GM12878 (cell line): Measurements from ENCODE around the gene NFYB. TPM values are rescaled to one million over a fixed set of nuclear protein-coding genes. Genes with fewer than 3 reads are reported as not detected.
A peak's percentile ranks its signal among the peaks of the same experiment; 100 is the strongest.

Source experiments
- ATAC-seq: fragments of 200-7000 bp; cut with Tn5 transposase; 3 replicates; pipeline ENCODE4 v1.9.1; 2020; ENCODE audit warnings: mild to moderate bottlenecking, moderate library complexity
- BruUV-seq: library from RNA; stranded (reverse); fragments of 400-500 nt; replicated peaks from 2 replicates; lab custom pipeline; 2021; lab: Mats Ljungman, UMichigan
- CTCF ChIA-PET: fragments of 300-600 bp; sonication (Branson Sonifier 250); formaldehyde crosslinking; extraction: SDS; loops from one replicate; lab custom pipeline; 2021; ENCODE audit warnings: inconsistent platforms; lab: Yijun Ruan, JAX
- POLR2A ChIA-PET: fragments of 350-600 bp; formaldehyde crosslinking; extraction: SDS; loops from one replicate; lab custom pipeline; 2021; ENCODE audit warnings: inconsistent platforms; lab: Charles Lee
- RAD21 ChIA-PET: fragments of 300-600 bp; sonication (Branson Sonifier 250); formaldehyde crosslinking; loops from one replicate; lab custom pipeline; 2023; ENCODE audit warnings: antibody characterized with exemption; ENCODE audit not compliant: unreplicated experiment; lab: Charles Lee
- SMC1A ChIA-PET: fragments of 300-600 bp; sonication (Branson Sonifier 250); formaldehyde crosslinking; loops from one replicate; lab custom pipeline; 2023; ENCODE audit not compliant: unreplicated experiment, uncharacterized antibody; lab: Charles Lee
- DNase-seq: peaks from one replicate; pipeline ENCODE4 v3.0.0-alpha.2; 2011; ENCODE audit warnings: low read depth, low spot score
- FAIRE-seq: peaks from 3 replicates; lab custom pipeline; 2011; peaks lifted over from hg19 to GRCh38; lab: Jason Lieb, UNC
- H2AFZ ChIP-seq: 2 replicates; pipeline ENCODE4 v1.6.0; 2011; ENCODE audit warnings: low read depth, low read length, control low read depth; ENCODE audit not compliant: control insufficient read depth
- H3K27ac ChIP-seq: 2 replicates; pipeline ENCODE4 v1.5.1; 2011; ENCODE audit warnings: control low read depth; ENCODE audit not compliant: control insufficient read depth, insufficient read depth
- H3K27me3 ChIP-seq, 2 experiments: replicated peaks in 1 of 2; 2 replicates each; pipeline versions ENCODE4 v1.6.0 to v1.6.1; 2011; ENCODE audit warnings: low read length in 1 of 2; ENCODE audit not compliant: control insufficient read depth in 2 of 2, insufficient read depth in 2 of 2
- H3K36me3 ChIP-seq, 2 experiments: 2 replicates each; pipeline ENCODE4 v1.5.1; 2011; ENCODE audit warnings: low read length in 1 of 2; ENCODE audit not compliant: control insufficient read depth in 2 of 2, insufficient read depth in 2 of 2
- H3K4me1 ChIP-seq: 2 replicates; pipeline ENCODE4 v1.6.1; 2011; ENCODE audit warnings: mild to moderate bottlenecking, low read length, moderate library complexity, mixed read lengths; ENCODE audit not compliant: control insufficient read depth, insufficient read depth
- H3K4me2 ChIP-seq: 2 replicates; pipeline ENCODE4 v1.6.0; 2011; ENCODE audit warnings: control low read depth; ENCODE audit not compliant: control insufficient read depth, insufficient read depth
- H3K4me3 ChIP-seq: fragments of 200-600 bp; sonication (generic); 2 replicates; pipeline ENCODE4 v1.5.1; 2016
- H3K79me2 ChIP-seq: 2 replicates; pipeline ENCODE4 v1.6.0; 2011; ENCODE audit warnings: low read length; ENCODE audit not compliant: control insufficient read depth, insufficient read depth
- H3K9ac ChIP-seq: 2 replicates; pipeline ENCODE4 v1.8.0; 2011; ENCODE audit warnings: low read length, control low read depth, mixed read lengths; ENCODE audit not compliant: control insufficient read depth, insufficient read depth
- H3K9me3 ChIP-seq: replicated peaks from 3 replicates; pipeline ENCODE4 v1.5.1; 2011; ENCODE audit warnings: mild to moderate bottlenecking, low read length; ENCODE audit not compliant: control insufficient read depth, insufficient read depth
- H4K20me1 ChIP-seq: 2 replicates; pipeline ENCODE4 v1.6.0; 2011; ENCODE audit not compliant: control insufficient read depth, insufficient read depth
- BHLHE40 ChIP-seq, 2 experiments: fragments of 450-650 bp in 1 of 2; IDR thresholded peaks; 2 replicates each; pipeline ENCODE4 v1.6.1; 2011 to 2017; ENCODE audit warnings: low read depth in 2 of 2, borderline replicate concordance in 1 of 2, improper control_type of control experiment in 1 of 2, low read length in 1 of 2, mild to moderate bottlenecking in 1 of 2
- CEBPZ ChIP-seq: fragments of 150-350 bp; IDR thresholded peaks from 2 replicates; pipeline ENCODE4 v1.6.1; 2016; ENCODE audit warnings: low read depth, low read length
- CREB1 ChIP-seq: IDR thresholded peaks from 2 replicates; pipeline ENCODE4 v1.6.1; 2012; ENCODE audit warnings: low read depth, mild to moderate bottlenecking, inconsistent platforms
- DPF2 ChIP-seq: fragments of 450-650 bp; IDR thresholded peaks from 2 replicates; pipeline ENCODE4 v1.6.1; 2017; ENCODE audit warnings: mild to moderate bottlenecking
- FOXM1 ChIP-seq: IDR thresholded peaks from 2 replicates; pipeline ENCODE4 v1.6.1; 2012; ENCODE audit warnings: low read depth, mild to moderate bottlenecking, inconsistent platforms, low read length, moderate library complexity
- GATAD2B ChIP-seq: fragments of 450-650 bp; conservative IDR thresholded peaks from 2 replicates; pipeline ENCODE4 v1.6.1; 2017; ENCODE audit warnings: low read depth, mild to moderate bottlenecking, moderate library complexity
- HSF1 ChIP-seq: fragments of 150-350 bp; IDR thresholded peaks from 2 replicates; pipeline ENCODE4 v1.6.1; 2014; ENCODE audit warnings: mild to moderate bottlenecking, low read depth, low read length
- IKZF1 ChIP-seq: fragments of 450-650 bp; conservative IDR thresholded peaks from 2 replicates; pipeline ENCODE4 v1.6.1; 2017; ENCODE audit warnings: antibody characterized with exemption, mild to moderate bottlenecking
- IKZF2 ChIP-seq, 2 experiments: fragments of 450-650 bp; IDR thresholded peaks; 2 replicates each; pipeline ENCODE4 v1.6.1; 2017; ENCODE audit warnings: mild to moderate bottlenecking in 2 of 2, moderate library complexity in 2 of 2
- LARP7 ChIP-seq: fragments of 450-650 bp; IDR thresholded peaks from 2 replicates; pipeline ENCODE4 v1.6.1; 2017; ENCODE audit warnings: mild to moderate bottlenecking
- MXI1 ChIP-seq: fragments of 150-350 bp; IDR thresholded peaks from 2 replicates; pipeline ENCODE4 v1.6.1; 2011; ENCODE audit warnings: low read depth, mild to moderate bottlenecking, inconsistent platforms, low read length, improper control_type of control experiment
- NR2F1 ChIP-seq: fragments of 450-650 bp; conservative IDR thresholded peaks from 2 replicates; pipeline ENCODE4 v1.6.1; 2017; ENCODE audit warnings: mild to moderate bottlenecking
- POLR2A ChIP-seq: IDR thresholded peaks from 2 replicates; pipeline ENCODE4 v1.6.1; 2011; ENCODE audit warnings: low read depth, mild to moderate bottlenecking, low read length
- POLR2AphosphoS5 ChIP-seq: IDR thresholded peaks from 2 replicates; pipeline ENCODE4 v1.6.1; 2011; ENCODE audit warnings: mild to moderate bottlenecking, low read length, inconsistent platforms
- RUNX3 ChIP-seq: IDR thresholded peaks from 2 replicates; pipeline ENCODE4 v1.6.1; 2012; ENCODE audit warnings: low read length, inconsistent platforms
- SMARCA5 ChIP-seq: fragments of 450-650 bp; IDR thresholded peaks from 2 replicates; pipeline ENCODE4 v1.6.1; 2017; ENCODE audit warnings: mild to moderate bottlenecking
- TAF1 ChIP-seq: IDR thresholded peaks from 2 replicates; pipeline ENCODE4 v1.6.1; 2011; ENCODE audit warnings: mild to moderate bottlenecking, low read depth, low read length, borderline replicate concordance
- WGBS: methylation state at CpG from one replicate; pipeline ENCODE4 v1.1.6; 2016; ENCODE audit warnings: low lambda C conversion rate; ENCODE audit not compliant: insufficient replicate concordance, insufficient coverage; ENCODE audit errors: missing lambda C conversion rate; 5-methylcytosine and 5-hydroxymethylcytosine counted together
- in situ Hi-C: fragments of 300-500 bp; cut with MboI; formaldehyde crosslinking; loops from 9 replicates; pipeline ENCODE4 v1.14.3; 2018; ENCODE audit warnings: mixed read lengths
- intact Hi-C: fragments of 100-400 bp; cut with micrococcal nuclease; formaldehyde crosslinking; loops from one replicate; pipeline ENCODE4 v1.14.2; 2022; ENCODE audit not compliant: unreplicated experiment
- polyA plus RNA-seq, 11 experiments: library from polyadenylated mRNA; depleted of rRNA in 4 of 11; unstranded in 6 of 11; stranded (reverse) in 5 of 11; fragments of >200 nt; fragmentation: Nextera tagmentation in 4 of 11; fragmentation: Illumina TruSeq in 1 of 11; extraction: Ambion mirVana in 4 of 11; extraction: Trizol in 1 of 11; gene quantifications; 1 replicate in 1 of 11; 2 replicates in 10 of 11; pipeline versions ENCODE4 v1.2.1 to v1.2.3, GENCODE V29; 2011 to 2016; ENCODE audit warnings: inconsistent platforms in 2 of 11, missing spikeins in 2 of 11, low read depth in 1 of 11
- total RNA-seq, 4 experiments: library from RNA; depleted of rRNA in 3 of 4; stranded (reverse); fragments of >200 nt in 3 of 4; fragmentation: Illumina TruSeq in 1 of 4; extraction: Trizol in 1 of 4; gene quantifications; 2 replicates each; pipeline versions ENCODE4 v1.2.1 to v1.2.3, GENCODE V29; 2013 to 2021

NFYB gene
- total and polyA plus RNA-seq, 10 of the 15 experiments (the other 5 are each of a cell fraction or from before 2014, with no cell fraction given): 13.8 to 42.3 (median 28.2) TPM

- ChIA-PET SMC1A (interaction anchor here (0.6 to 1.8 kb wide), 5 partner anchors 9 to 173 kb away, joined by 3 to 7 read pairs (median 3); partner anchors contain the start of gene HCFC2), CTCF (interaction anchor here (0.9 to 1.8 kb wide), 3 partner anchors 28 to 253 kb away, joined by 3 to 7 read pairs (median 4); no protein-coding TSS in a partner anchor), POLR2A (interaction anchor here (0.5 to 1.2 kb wide), 8 partner anchors 8 to 972 kb away, joined by 3 to 10 read pairs (median 3); partner anchors contain the start of gene HSP90B1), RAD21 (interaction anchor here (0.6 to 1.8 kb wide), 6 partner anchors 69 to 257 kb away, joined by 3 to 7 read pairs (median 4); partner anchors contain the start of gene HSP90B1)
- peaks cover 27% of the 10 kb centered on the region for H3K79me2 ChIP-seq
- peak overlapping the region; percentile 72 for H2AFZ ChIP-seq
- WGBS: 1% methylated on average over 48 of the region's 78 CpGs
- H3K4me1 ChIP-seq: peaks cover 6% of the 10 kb centered on the region; the same call in 1 of the 2 replicates
- DNase-seq (peak; percentile 7), ATAC-seq (peak; percentile 42), FAIRE-seq (peak; percentile 47)
- H3K4me3 ChIP-seq: peak overlapping the region; percentile 88
- H3K27me3 ChIP-seq: no peaks in the 10 kb centered on the region
- no TSS peak for BruUV-seq
- intact Hi-C loops: no loop called here
- peak overlapping the region; percentile 89 for H3K27ac ChIP-seq
- no peaks in the 10 kb centered on the region for H3K9me3 ChIP-seq
- H4K20me1 ChIP-seq: no peaks in the 10 kb centered on the region
- peak overlapping the region; percentile 78 for H3K4me2 ChIP-seq
- peaks cover 0 to 6% of the 10 kb centered on the region in 2 experiments; a peak in 1 of 4 replicates for H3K36me3 ChIP-seq
- H3K9ac ChIP-seq: peak overlapping the region; percentile 90
- in situ Hi-C loops: no loop called here
- TF ChIP-seq HSF1: no peak
- peak; percentile 30; the same call in 1 of the 2 replicates for TF ChIP-seq TAF1
- peak; percentile 65 for TF ChIP-seq IKZF1
- TF ChIP-seq IKZF2 (IDR thresholded peaks at IDR 0.05): 0 out of 4 replicates have a peak, but pooled peaks of 1 of the 2 experiments have one; percentile 17
- TF ChIP-seq DPF2: 0 out of 2 replicates have a peak, but pooled peaks have one; percentile 24
- TF ChIP-seq NR2F1: 0 out of 2 replicates have a peak, but pooled peaks have one; percentile 37
- TF ChIP-seq CEBPZ: no peak
- peak; percentile 42; the same call in 1 of the 2 replicates for TF ChIP-seq SMARCA5
- no peak for TF ChIP-seq FOXM1
- peak; percentile 62 for TF ChIP-seq GATAD2B
- TF ChIP-seq BHLHE40 (IDR thresholded peaks at IDR 0.05; ENCODE audit: borderline replicate concordance in 1 of 2, low read depth in 2 of 2, low read length in 1 of 2): peak in 1 of 2 experiments; percentile 44; a peak in 2 of 4 replicates
- TF ChIP-seq LARP7: peak; percentile 60; the same call in 1 of the 2 replicates
- peak; percentile 43; the same call in 1 of the 2 replicates for TF ChIP-seq POLR2A
- peak; percentile 9; the same call in 1 of the 2 replicates for TF ChIP-seq MXI1
- TF ChIP-seq POLR2AphosphoS5: peak; percentile 27; the same call in 1 of the 2 replicates
- TF ChIP-seq RUNX3: peak; percentile 74
- no peak for TF ChIP-seq CREB1
Observed at GRCh38 chr12:104137001-104137901, 759 bp downstream of the NFYB start.
